Ureter (tissue), 1 donor: ENCODE results near the gene SLC27A2. TPM values are rescaled to one million over a fixed set of nuclear protein-coding genes. Genes with fewer than 3 reads are reported as not detected.
A peak's percentile ranks its signal among the peaks of the same experiment; 100 is the strongest.

Experiments used
- DNase-seq: peaks from one replicate; pipeline ENCODE4 v3.0.0-alpha.2; 2020; ENCODE audit warnings: low spot score
- total RNA-seq: library from RNA; stranded (reverse); gene quantifications from one replicate; pipeline ENCODE4 v1.2.4, GENCODE V29; 2023
- donor health status: DM: yes; HTN: yes; CAD: no.

SLC27A2 gene
- total RNA-seq, 1 donor from 2014 or later, result 8.1 TPM

GRCh38 chr15:50241684-50242450, 59.9 kb downstream of the SLC27A2 start:
- no peak for DNase-seq

GRCh38 chr15:50244153-50244552, 62.2 kb downstream of the SLC27A2 start:
- no peak for DNase-seq

- no peak for DNase-seq
Measured at GRCh38 chr15:50244959-50245624, 63.1 kb downstream of the SLC27A2 start.

- no peak for DNase-seq
Measured at GRCh38 chr15:50246631-50247030, 64.6 kb downstream of the SLC27A2 start.

- DNase-seq, result peak; percentile 51
Measured at GRCh38 chr15:50247819-50248655, 66.0 kb downstream of the SLC27A2 start.

GRCh38 chr15:50248994-50249582, 67.1 kb downstream of the SLC27A2 start:
- no peak for DNase-seq

- no peak for DNase-seq
Measured at GRCh38 chr15:50249704-50250103, 67.7 kb downstream of the SLC27A2 start.

GRCh38 chr15:50250760-50251394, 68.9 kb downstream of the SLC27A2 start:
- DNase-seq, result no peak

GRCh38 chr15:50251638-50252182, 69.7 kb downstream of the SLC27A2 start:
- no peak for DNase-seq

- no peak for DNase-seq
Measured at GRCh38 chr15:50252556-50252955, 70.6 kb downstream of the SLC27A2 start.

GRCh38 chr15:50256188-50257041, 74.4 kb downstream of the SLC27A2 start:
- DNase-seq, result no peak

GRCh38 chr15:50257332-50257731, 75.3 kb downstream of the SLC27A2 start:
- DNase-seq, result no peak

- DNase-seq, result no peak
Measured at GRCh38 chr15:50257924-50258323, 75.9 kb downstream of the SLC27A2 start.

GRCh38 chr15:50259276-50259675, 77.3 kb downstream of the SLC27A2 start:
- no peak for DNase-seq

- no peak for DNase-seq
Measured at GRCh38 chr15:50260969-50261496, 79.0 kb downstream of the SLC27A2 start.

- no peak for DNase-seq
Measured at GRCh38 chr15:50261981-50262380, 80.0 kb downstream of the SLC27A2 start.

GRCh38 chr15:50262533-50262932, 80.5 kb downstream of the SLC27A2 start:
- DNase-seq, result no peak

GRCh38 chr15:50265620-50266019, 83.6 kb downstream of the SLC27A2 start, which contains the start of gene HDC:
TSS of gene HDC (minus strand) at chr15:50265726. CDS start at chr15:50265623, 103 bp downstream.
- DNase-seq, result no peak

- no peak for DNase-seq
Measured at GRCh38 chr15:50267577-50267976, 85.6 kb downstream of the SLC27A2 start.

- no peak for DNase-seq
Measured at GRCh38 chr15:50275091-50275490, 93.1 kb downstream of the SLC27A2 start.
